ENCODE results near the gene RASGRP4. TPM values are rescaled to one million over a fixed set of nuclear protein-coding genes. Genes with fewer than 3 reads are reported as not detected.

Gene RASGRP4
- total RNA-seq, 1 donor from 2014 or later: 0.64 TPM

- peaks cover 12 to 20% of the 10 kb centered on the region in 2 donors for H3K36me3 ChIP-seq
- H3K4me1 ChIP-seq: peaks cover 6 to 20% of the 10 kb centered on the region in 2 donors
- H3K27me3 ChIP-seq: no peaks in the 10 kb centered on the region
- no peak for TF ChIP-seq CTCF (IDR thresholded peaks at IDR 0.05)
- no peaks in the 10 kb centered on the region for H3K9me3 ChIP-seq
- DNase-seq (ENCODE audit: low spot score in 2 of 2): no peak
- H3K4me3 ChIP-seq: peak within 1 kb of the TSS; percentile 58 to 94
- intact Hi-C loops (cut with DNase I): loop anchor here (1.0 to 10.0 kb wide), 8 partner anchors 15 to 954 kb away; partner anchors contain the start of genes CATSPERG, EIF3K, FAM98C and MAP4K1
- peak within 1 kb of the TSS; percentile 91 to 97 for H3K27ac ChIP-seq
Measured at GRCh38 chr19:38388349-38389100, 37.5 kb downstream of the RASGRP4 start, which contains the start of gene SPRED3. TSS of gene SPRED3 (plus strand) at chr19:38388697. CDS start at chr19:38390303, 1,606 bp downstream.

GRCh38 chr19:38387550-38388348 is 38.3 kb downstream of the RASGRP4 start, which contains the start of gene GGN:
TSS of gene GGN (minus strand) at chr19:38388034. CDS start at chr19:38387261, 773 bp downstream.
- no peak for TF ChIP-seq CTCF (IDR thresholded peaks at IDR 0.05)
- peak within 1 kb of the TSS; percentile 91 to 97 for H3K27ac ChIP-seq
- H3K4me3 ChIP-seq: peak within 1 kb of the TSS; percentile 58 to 94
- H3K27me3 ChIP-seq: no peaks in the 10 kb centered on the region
- no peaks in the 10 kb centered on the region for H3K9me3 ChIP-seq
- intact Hi-C loops (cut with DNase I): loop anchor here (1.0 to 10.0 kb wide), 9 partner anchors 13 to 955 kb away; partner anchors contain the start of genes CATSPERG, EIF3K, FAM98C and MAP4K1
- H3K4me1 ChIP-seq: peaks cover 6 to 20% of the 10 kb centered on the region in 2 donors
- peak; percentile 75 to 95 for DNase-seq (ENCODE audit: low spot score in 2 of 2)
- H3K36me3 ChIP-seq: peaks cover 19 to 28% of the 10 kb centered on the region in 2 donors

- Histone ChIP-seq H3K36me3 (peaks cover 26 to 29% of the 10 kb centered on the region in 2 donors), H3K27me3 (no peaks in the 10 kb centered on the region), H3K9me3 (no peaks in the 10 kb centered on the region), H3K27ac (peak overlapping the region; percentile 91 to 97), H3K4me1 (peaks cover 6 to 20% of the 10 kb centered on the region in 2 donors), H3K4me3 (peak overlapping the region; percentile 58 to 94)
- DNase-seq (ENCODE audit: low spot score in 2 of 2): no peak
- intact Hi-C loops (cut with DNase I): loop anchor here (1.0 to 10.0 kb wide), 8 partner anchors 13 to 955 kb away; partner anchors contain the start of genes CATSPERG, EIF3K, MAP4K1 and PSMD8
- TF ChIP-seq CTCF (IDR thresholded peaks at IDR 0.05): no peak
Measured at GRCh38 chr19:38386971-38387549, 39.0 kb downstream of the RASGRP4 start.

GRCh38 chr19:38386300-38386970 is 39.6 kb downstream of the RASGRP4 start:
- Histone ChIP-seq H3K4me1 (peaks cover 6 to 20% of the 10 kb centered on the region in 2 donors), H3K4me3 (peak overlapping the region in 1 of 2 donors; percentile 94), H3K9me3 (no peaks in the 10 kb centered on the region), H3K27me3 (no peaks in the 10 kb centered on the region), H3K36me3 (peaks cover 32 to 33% of the 10 kb centered on the region in 2 donors), H3K27ac (no peak overlapping the region)
- intact Hi-C loops (cut with DNase I): loop anchor here (5.0 to 10.0 kb wide), 7 partner anchors 49 to 956 kb away; partner anchors contain the start of genes CATSPERG, EIF3K, MAP4K1 and SAMD4B
- no peak for DNase-seq (ENCODE audit: low spot score in 2 of 2)
- no peak for TF ChIP-seq CTCF (IDR thresholded peaks at IDR 0.05)
